GM12878 (cell line): ENCODE data around the gene CRX.

Experiments used
- CBX5 ChIP-seq: sonication (generic); IDR thresholded peaks from 2 replicates; pipeline ENCODE4 v1.6.1; 2016; ENCODE audit warnings: low read depth, moderate library complexity, mild to moderate bottlenecking, inconsistent platforms
- EZH2 ChIP-seq: IDR thresholded peaks from 2 replicates; pipeline ENCODE4 v1.6.1; 2012; ENCODE audit warnings: low read depth, mild to moderate bottlenecking, control low read depth, inconsistent platforms, low read length, borderline replicate concordance; ENCODE audit not compliant: control insufficient read depth
- POLR2AphosphoS5 ChIP-seq: IDR thresholded peaks from 2 replicates; pipeline ENCODE4 v1.6.1; 2011; ENCODE audit warnings: mild to moderate bottlenecking, low read length, inconsistent platforms
- TF ChIP-seq, protein P1 (sequence below), 3 experiments: IDR thresholded peaks in 2 of 3; conservative IDR thresholded peaks in 1 of 3; 2 replicates each; pipeline ENCODE4 v1.5.1; 2011; ENCODE audit warnings: low read depth in 3 of 3, low read length in 3 of 3, mild to moderate bottlenecking in 3 of 3, control low read depth in 2 of 3, moderate library complexity in 2 of 3, inconsistent platforms in 1 of 3, mixed read lengths in 1 of 3; ENCODE audit not compliant: control insufficient read depth in 2 of 3, insufficient read depth in 1 of 3; ENCODE audit errors: extremely low read depth in 1 of 3

- TF ChIP-seq, protein P1, sequence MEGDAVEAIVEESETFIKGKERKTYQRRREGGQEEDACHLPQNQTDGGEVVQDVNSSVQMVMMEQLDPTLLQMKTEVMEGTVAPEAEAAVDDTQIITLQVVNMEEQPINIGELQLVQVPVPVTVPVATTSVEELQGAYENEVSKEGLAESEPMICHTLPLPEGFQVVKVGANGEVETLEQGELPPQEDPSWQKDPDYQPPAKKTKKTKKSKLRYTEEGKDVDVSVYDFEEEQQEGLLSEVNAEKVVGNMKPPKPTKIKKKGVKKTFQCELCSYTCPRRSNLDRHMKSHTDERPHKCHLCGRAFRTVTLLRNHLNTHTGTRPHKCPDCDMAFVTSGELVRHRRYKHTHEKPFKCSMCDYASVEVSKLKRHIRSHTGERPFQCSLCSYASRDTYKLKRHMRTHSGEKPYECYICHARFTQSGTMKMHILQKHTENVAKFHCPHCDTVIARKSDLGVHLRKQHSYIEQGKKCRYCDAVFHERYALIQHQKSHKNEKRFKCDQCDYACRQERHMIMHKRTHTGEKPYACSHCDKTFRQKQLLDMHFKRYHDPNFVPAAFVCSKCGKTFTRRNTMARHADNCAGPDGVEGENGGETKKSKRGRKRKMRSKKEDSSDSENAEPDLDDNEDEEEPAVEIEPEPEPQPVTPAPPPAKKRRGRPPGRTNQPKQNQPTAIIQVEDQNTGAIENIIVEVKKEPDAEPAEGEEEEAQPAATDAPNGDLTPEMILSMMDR (IDR thresholded peaks at IDR 0.05 in 2 of 3, conservative IDR thresholded peaks at IDR 0.05 in 1 of 3; ENCODE audit: control insufficient read depth in 2 of 3, extremely low read depth in 1 of 3, insufficient read depth in 1 of 3, low read depth in 3 of 3, low read length in 3 of 3), result no peak
- TF ChIP-seq EZH2 (no peak), POLR2AphosphoS5 (no peak), CBX5 (no peak)
Observed at GRCh38 chr19:47820410-47820809, 1.3 kb upstream of the CRX start.
